HCEC 1CT (cell line): Measurements from ENCODE around the gene CSNK1G1.
"Not testable (repeated sequence)": the region's sequence is repeated elsewhere in the genome, so short reads cannot be mapped to it uniquely, and the experiment has no call there.

Source experiments
- DNase-seq: peaks from one replicate; pipeline ENCODE4 v3.0.0-alpha.2; 2017

CSNK1G1 gene

DNA sequence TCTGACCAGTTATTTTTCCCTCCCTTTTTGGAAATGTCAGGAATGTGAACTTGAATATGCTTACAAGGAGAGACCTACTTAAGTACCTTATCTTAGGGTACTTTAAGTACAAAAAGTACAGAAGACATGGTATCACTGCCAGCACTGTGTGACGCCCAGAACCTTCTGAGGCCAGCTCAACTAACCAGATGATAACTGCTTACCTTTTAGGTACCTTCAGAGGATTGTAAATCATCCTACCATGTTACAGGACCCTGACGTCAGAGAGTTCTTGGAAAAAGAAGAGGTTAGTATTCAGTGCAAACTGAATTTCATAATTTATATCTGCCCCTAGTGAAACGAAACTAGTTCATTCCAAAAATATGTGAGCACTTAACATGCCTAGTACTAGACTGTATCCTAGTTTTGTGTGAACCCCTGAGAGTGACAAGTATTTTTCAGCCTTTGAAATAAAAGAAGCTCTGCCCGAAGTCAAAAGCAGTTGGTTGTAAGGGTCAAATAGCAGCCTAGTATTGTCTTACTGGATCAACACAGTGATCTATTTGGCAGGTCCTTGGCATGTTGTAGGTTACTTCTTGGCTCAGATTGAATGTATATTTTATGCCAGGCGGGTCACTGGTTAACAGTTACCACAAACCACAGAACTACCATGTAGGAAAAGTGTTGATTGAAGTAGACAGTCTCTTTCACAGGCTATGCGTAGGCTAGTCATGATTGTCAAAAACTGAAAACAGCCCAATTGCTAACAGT, 228.3 kb downstream of the CSNK1G1 start:
- no peak for DNase-seq

DNA sequence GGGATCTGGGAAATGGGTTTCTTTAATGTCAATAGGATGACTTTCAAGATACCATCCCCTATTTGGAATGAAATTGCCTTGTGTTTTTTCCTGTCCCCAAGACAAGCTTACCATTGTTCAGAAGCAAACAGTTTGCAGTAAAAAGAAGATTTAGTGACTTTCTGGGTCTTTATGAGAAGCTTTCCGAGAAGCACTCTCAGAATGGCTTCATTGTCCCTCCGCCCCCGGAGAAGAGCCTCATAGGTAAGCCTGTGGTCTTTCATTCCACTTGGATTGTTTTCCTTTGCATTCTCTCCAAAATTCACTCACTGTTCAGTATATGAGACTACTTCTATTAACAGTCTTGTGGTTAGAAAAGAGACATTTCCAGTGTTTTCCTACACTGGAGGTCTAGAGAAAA, 230.0 kb downstream of the CSNK1G1 start:
- DNase-seq = no peak

DNA sequence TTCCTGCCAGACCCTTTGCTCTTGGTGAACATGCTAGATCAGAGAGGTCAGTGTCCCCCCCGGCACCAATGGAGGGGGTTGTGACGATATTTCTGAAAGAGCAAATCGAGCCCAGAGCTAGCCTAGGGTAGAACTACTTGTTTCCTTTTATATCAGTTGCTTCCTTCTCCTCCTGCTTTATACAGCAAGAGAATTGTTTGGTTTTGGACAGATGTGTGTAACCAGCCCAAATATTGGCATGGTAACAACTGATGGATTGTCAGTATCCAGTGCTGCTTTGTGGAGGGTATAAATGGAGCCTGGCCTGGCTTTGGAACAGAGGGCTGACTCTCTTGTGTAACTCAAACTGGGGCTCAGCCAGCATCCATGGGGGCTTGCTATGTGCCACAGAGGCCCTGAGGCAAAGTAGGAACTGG, 233.0 kb downstream of the CSNK1G1 start:
- DNase-seq = no peak

- DNase-seq = no peak
Measured at GRCh38 chr15:64122444-64122843, 233.5 kb downstream of the CSNK1G1 start.

- no peak for DNase-seq
Measured at GRCh38 chr15:64121614-64122013, 234.4 kb downstream of the CSNK1G1 start.

GRCh38 chr15:64120322-64120721, 235.7 kb downstream of the CSNK1G1 start:
- DNase-seq = not testable (repeated sequence)

DNA sequence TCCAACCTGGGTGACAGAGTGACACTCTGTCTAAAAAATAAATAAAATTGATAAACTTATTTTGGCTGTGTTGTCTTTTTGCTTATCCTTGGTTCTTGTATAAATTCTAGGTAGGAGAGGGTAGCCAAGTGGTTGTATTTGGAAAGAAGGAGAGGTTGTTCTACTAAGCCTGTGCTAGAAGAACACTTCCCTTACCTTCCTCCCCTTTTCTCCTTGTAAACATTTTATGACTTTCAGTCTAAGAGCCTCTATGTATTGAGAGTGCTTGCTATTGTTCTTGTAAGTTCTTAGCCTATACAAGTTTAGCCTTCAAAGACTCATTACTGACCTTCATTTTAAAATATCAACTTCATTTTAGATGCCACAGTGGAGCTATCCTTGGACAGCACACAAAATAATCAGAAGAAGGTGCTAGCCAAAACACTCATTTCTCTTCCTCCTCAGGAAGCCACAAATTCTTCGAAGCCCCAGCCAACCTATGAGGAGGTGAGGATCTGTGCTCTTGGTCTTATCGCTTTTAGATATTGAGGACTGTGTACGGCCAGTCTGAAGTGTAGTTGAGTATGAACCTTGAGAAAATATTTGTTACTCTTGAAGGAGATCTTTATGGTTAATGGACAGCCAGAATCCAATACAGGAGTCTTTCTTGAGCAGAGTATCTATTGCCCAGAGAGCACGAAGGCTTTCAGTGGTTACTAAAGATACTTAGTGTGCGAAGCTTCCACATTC, 238.1 kb downstream of the CSNK1G1 start:
- no peak for DNase-seq
